HepG2 (cell line): ENCODE measurements around the gene CCDC106. TPM values are rescaled to one million over a fixed set of nuclear protein-coding genes. Genes with fewer than 3 reads are reported as not detected.
A peak's percentile ranks its signal among the peaks of the same experiment; 100 is the strongest.

ENCODE experiments used
- BORCS8-MEF2B ChIP-seq: sonication (generic); formaldehyde crosslinking; IDR thresholded peaks from 2 replicates; pipeline ENCODE4 v1.8.0; 2022; ENCODE audit warnings: mild to moderate bottlenecking, missing genetic modification reagents
- CHD2 ChIP-seq: IDR thresholded peaks from 2 replicates; pipeline ENCODE4 v1.6.1; 2011; ENCODE audit warnings: low read depth, low read length, improper control_type of control experiment
- ERF ChIP-seq: IDR thresholded peaks from 2 replicates; pipeline ENCODE4 v1.6.1; 2018; ENCODE audit warnings: missing biosample characterization, missing genetic modification reagents
- GPN1 ChIP-seq: sonication (generic); formaldehyde crosslinking; IDR thresholded peaks from 2 replicates; pipeline ENCODE4 v1.5.1; 2020; ENCODE audit warnings: missing genetic modification reagents, borderline replicate concordance
- HNRNPL ChIP-seq: fragments of 200-400 bp; formaldehyde crosslinking; IDR thresholded peaks from 2 replicates; pipeline ENCODE4 v1.6.1; 2017; ENCODE audit warnings: mild to moderate bottlenecking, low read depth, low read length
- ISL2 ChIP-seq: sonication (generic); formaldehyde crosslinking; IDR thresholded peaks from 2 replicates; pipeline ENCODE4 v1.5.0; 2020; ENCODE audit warnings: missing genetic modification reagents
- KLF13 ChIP-seq: sonication (generic); formaldehyde crosslinking; IDR thresholded peaks from 2 replicates; pipeline ENCODE4 v1.4.0; 2020; ENCODE audit warnings: mild to moderate bottlenecking, missing genetic modification reagents
- MYNN ChIP-seq: sonication (generic); formaldehyde crosslinking; IDR thresholded peaks from 2 replicates; pipeline ENCODE4 v1.4.0; 2020; ENCODE audit warnings: mild to moderate bottlenecking, low read depth, missing genetic modification reagents
- NFKB2 ChIP-seq: sonication (generic); formaldehyde crosslinking; IDR thresholded peaks from 2 replicates; pipeline ENCODE4 v1.4.0; 2020; ENCODE audit warnings: missing genetic modification reagents, borderline replicate concordance
- SALL1 ChIP-seq: sonication (generic); formaldehyde crosslinking; IDR thresholded peaks from 2 replicates; pipeline ENCODE4 v1.8.0; 2022; ENCODE audit warnings: mild to moderate bottlenecking, missing genetic modification reagents
- SOX6 ChIP-seq, 2 experiments: fragments of 450-650 bp in 1 of 2; sonication (generic) in 1 of 2; formaldehyde crosslinking in 1 of 2; IDR thresholded peaks; 2 replicates each; pipeline versions ENCODE4 v1.4.0 to v1.6.1; 2017 to 2020; ENCODE audit warnings: antibody characterized with exemption in 1 of 2, mild to moderate bottlenecking in 1 of 2, missing genetic modification reagents in 1 of 2
- SPEN ChIP-seq: sonication (generic); formaldehyde crosslinking; IDR thresholded peaks from 2 replicates; pipeline ENCODE4 v1.5.1; 2020; ENCODE audit warnings: low read depth, mild to moderate bottlenecking, missing genetic modification reagents
- ZNF234 ChIP-seq: sonication (generic); formaldehyde crosslinking; conservative IDR thresholded peaks from 2 replicates; pipeline ENCODE4 v1.5.1; 2020; ENCODE audit warnings: mild to moderate bottlenecking, missing genetic modification reagents
- ZNF343 ChIP-seq: sonication (generic); formaldehyde crosslinking; IDR thresholded peaks from 2 replicates; pipeline ENCODE4 v1.4.0; 2020; ENCODE audit warnings: mild to moderate bottlenecking, missing genetic modification reagents
- ZNF354B ChIP-seq: sonication (generic); formaldehyde crosslinking; IDR thresholded peaks from 2 replicates; pipeline ENCODE4 v1.8.0; 2022; ENCODE audit warnings: mild to moderate bottlenecking, missing genetic modification reagents
- ZNF407 ChIP-seq: sonication (generic); formaldehyde crosslinking; IDR thresholded peaks from one replicate; pipeline ENCODE4 v1.5.1; 2020; ENCODE audit warnings: mild to moderate bottlenecking, missing genetic modification reagents; ENCODE audit errors: not compliant biosample characterization
- ZNF687 ChIP-seq: sonication (generic); formaldehyde crosslinking; IDR thresholded peaks from 2 replicates; pipeline ENCODE4 v1.5.1; 2020; ENCODE audit warnings: mild to moderate bottlenecking, missing genetic modification reagents, moderate library complexity
- polyA plus RNA-seq, 8 experiments: library from polyadenylated mRNA; depleted of rRNA in 3 of 8; stranded (reverse) in 7 of 8; unstranded in 1 of 8; fragments of >200 nt; fragmentation: Illumina TruSeq in 4 of 8; extraction: Trizol in 4 of 8; gene quantifications; 2 replicates each; pipeline versions ENCODE4 v1.2.1 to v1.2.3, GENCODE V29; 2011 to 2016; ENCODE audit warnings: low read depth in 4 of 8, missing spikeins in 1 of 8, mixed read lengths in 1 of 8; ENCODE audit not compliant: insufficient read depth in 1 of 8
- total RNA-seq, 5 experiments: library from RNA; depleted of rRNA; stranded (reverse); fragments of >200 nt; fragmentation: Illumina TruSeq; extraction: Trizol; gene quantifications; 2 replicates each; pipeline ENCODE4 v1.2.3, GENCODE V29; 2016; ENCODE audit warnings: low read depth in 1 of 5

Gene CCDC106
- total and polyA plus RNA-seq, 2 of the 13 experiments (the other 11 are each of a cell fraction or from before 2014, with no cell fraction given), result 4.7 to 8.8 TPM

- TF ChIP-seq ZNF687 (CRISPR knock-in tag), result peak; percentile 48
- TF ChIP-seq ZNF354B (CRISPR knock-in tag), result no peak
- TF ChIP-seq MYNN, result peak; percentile 49; the same call in 1 of the 2 replicates
- peak; percentile 21; the same call in 1 of the 2 replicates for TF ChIP-seq ERF
- no peak for TF ChIP-seq ZNF343 (CRISPR knock-in tag)
- no peak for TF ChIP-seq ZNF407 (CRISPR knock-in tag)
- peak; percentile 76 for TF ChIP-seq CHD2
- no peak for TF ChIP-seq ISL2
- no peak for TF ChIP-seq HNRNPL
- TF ChIP-seq SPEN, result 0 out of 2 replicates have a peak, but pooled peaks have one; percentile 12
- TF ChIP-seq KLF13, result no peak
- TF ChIP-seq BORCS8-MEF2B (CRISPR knock-in tag), result no peak
- peak; percentile 55; the same call in 1 of the 2 replicates for TF ChIP-seq SALL1 (CRISPR knock-in tag)
- 0 out of 2 replicates have a peak, but pooled peaks have one; percentile 34 for TF ChIP-seq NFKB2 (CRISPR knock-in tag)
- TF ChIP-seq GPN1 (CRISPR knock-in tag), result no peak
- TF ChIP-seq SOX6 (IDR thresholded peaks at IDR 0.05), result no peak
- 0 out of 2 replicates have a peak, but pooled peaks have one; percentile 31 for TF ChIP-seq SOX6 (CRISPR knock-in tag; IDR thresholded peaks at IDR 0.05)
- no peak for TF ChIP-seq ZNF234 (CRISPR knock-in tag)
These were observed 48.0 kb upstream of the CCDC106 start, which contains the start of gene ZNF524 (continued) for GRCh38 chr19:55599842-55600661.
